Measurements from ENCODE around the gene BRS3. TPM values are rescaled to one million over a fixed set of nuclear protein-coding genes. Genes with fewer than 3 reads are reported as not detected.

The BRS3 gene
- total RNA-seq, 2 experiments from 2014 or later: not detected

- CTCF ChIA-PET: interaction anchor here (0.6 kb wide), 1 partner anchor 396 kb away, joined by 7 read pairs; no protein-coding TSS in a partner anchor
- H3K4me3 Mint-ChIP-seq: no peak overlapping the region
These were observed 31.3 kb downstream of the BRS3 start for GRCh38 chrX:136519069-136519468.

GRCh38 chrX:136523770-136524169 lies 36.0 kb downstream of the BRS3 start:
- no peak overlapping the region for H3K27ac Mint-ChIP-seq
- POLR2A ChIA-PET: interaction anchor here (0.6 kb wide), 1 partner anchor 54 kb away, joined by 3 read pairs; no protein-coding TSS in a partner anchor
- CTCF ChIA-PET: no interaction called here

More at GRCh38 chrX:136519069-136519468, 31.3 kb downstream of the BRS3 start:
- POLR2A ChIA-PET: no interaction called here
- Mint-ChIP-seq H3K27ac (no peak overlapping the region), H3K4me1 (peaks cover 8% of the 10 kb centered on the region), H3K27me3 (no peaks in the 10 kb centered on the region), H3K9me3 (no peaks in the 10 kb centered on the region), H3K36me3 (ENCODE audit: low read depth) (peaks cover 6% of the 10 kb centered on the region)
- DNase-seq: no peak

GRCh38 chrX:136525738-136526606 lies 38.2 kb downstream of the BRS3 start:
- Mint-ChIP-seq H3K4me3 (no peak overlapping the region), H3K27ac (no peak overlapping the region), H3K4me1 (peaks cover 16% of the 10 kb centered on the region), H3K27me3 (no peaks in the 10 kb centered on the region), H3K9me3 (peaks cover 3% of the 10 kb centered on the region), H3K36me3 (ENCODE audit: low read depth) (peaks cover 15% of the 10 kb centered on the region)
- no peak for DNase-seq
- POLR2A ChIA-PET: no interaction called here
- CTCF ChIA-PET: interaction anchor here (0.8 to 1.6 kb wide), 3 partner anchors 8 to 44 kb away, joined by 3 to 4 read pairs (median 4); no protein-coding TSS in a partner anchor

More at GRCh38 chrX:136523770-136524169, 36.0 kb downstream of the BRS3 start:
- peaks cover 3% of the 10 kb centered on the region for H3K9me3 Mint-ChIP-seq
- H3K4me1 Mint-ChIP-seq: peaks cover 8% of the 10 kb centered on the region
- H3K27me3 Mint-ChIP-seq: no peaks in the 10 kb centered on the region
- no peak overlapping the region for H3K4me3 Mint-ChIP-seq
- peaks cover 15% of the 10 kb centered on the region for H3K36me3 Mint-ChIP-seq (ENCODE audit: low read depth)
- DNase-seq: no peak

GRCh38 chrX:136528645-136529315 lies 41.0 kb downstream of the BRS3 start:
- Mint-ChIP-seq H3K9me3 (peaks cover 3% of the 10 kb centered on the region), H3K27ac (no peak overlapping the region), H3K4me1 (peaks cover 8% of the 10 kb centered on the region), H3K27me3 (no peaks in the 10 kb centered on the region), H3K4me3 (no peak overlapping the region), H3K36me3 (ENCODE audit: low read depth) (peaks cover 9% of the 10 kb centered on the region)
- ChIA-PET POLR2A (no interaction called here), CTCF (no interaction called here)
- DNase-seq: no peak

GRCh38 chrX:136529795-136530194 lies 42.0 kb downstream of the BRS3 start:
- Mint-ChIP-seq H3K27ac (no peak overlapping the region), H3K36me3 (ENCODE audit: low read depth) (peaks cover 5% of the 10 kb centered on the region)
- CTCF ChIA-PET: no interaction called here

GRCh38 chrX:136531951-136532350 lies 44.2 kb downstream of the BRS3 start, which contains the start of gene VGLL1:
TSS of gene VGLL1 (plus strand) at chrX:136532215. CDS start at chrX:136536021, 3,806 bp downstream.
- ChIA-PET CTCF (interaction anchor here (0.6 kb wide), 3 partner anchors 35 to 947 kb away, joined by 3 to 4 read pairs (median 3); no protein-coding TSS in a partner anchor), POLR2A (interaction anchor here (0.6 kb wide), 1 partner anchor 27 kb away, joined by 3 read pairs; no protein-coding TSS in a partner anchor)
- Mint-ChIP-seq H3K27me3 (peaks cover 7% of the 10 kb centered on the region), H3K4me1 (peaks cover 8% of the 10 kb centered on the region), H3K9me3 (no peaks in the 10 kb centered on the region), H3K36me3 (ENCODE audit: low read depth) (peaks cover 5% of the 10 kb centered on the region), H3K27ac (no peak within 1 kb of the TSS), H3K4me3 (no peak within 1 kb of the TSS)
- DNase-seq: no peak

More at GRCh38 chrX:136529795-136530194, 42.0 kb downstream of the BRS3 start:
- Mint-ChIP-seq H3K4me3 (no peak overlapping the region), H3K4me1 (peaks cover 8% of the 10 kb centered on the region), H3K27me3 (no peaks in the 10 kb centered on the region), H3K9me3 (peaks cover 2% of the 10 kb centered on the region)
- POLR2A ChIA-PET: no interaction called here
- no peak for DNase-seq

GRCh38 chrX:136534131-136534530 lies 46.4 kb downstream of the BRS3 start:
- no peak overlapping the region for H3K27ac Mint-ChIP-seq
- no peaks in the 10 kb centered on the region for H3K9me3 Mint-ChIP-seq
- H3K4me1 Mint-ChIP-seq: peaks cover 6% of the 10 kb centered on the region
- H3K4me3 Mint-ChIP-seq: no peak overlapping the region
- H3K27me3 Mint-ChIP-seq: peaks cover 7% of the 10 kb centered on the region
- POLR2A ChIA-PET: no interaction called here
- H3K36me3 Mint-ChIP-seq (ENCODE audit: low read depth): no peaks in the 10 kb centered on the region
- DNase-seq: no peak
- CTCF ChIA-PET: interaction anchor here (0.7 kb wide), 1 partner anchor 14 kb away, joined by 3 read pairs; no protein-coding TSS in a partner anchor

GRCh38 chrX:136538811-136539210 lies 51.1 kb downstream of the BRS3 start:
- H3K27ac Mint-ChIP-seq: no peak overlapping the region
- no peak overlapping the region for H3K4me3 Mint-ChIP-seq
- peaks cover 12% of the 10 kb centered on the region for H3K4me1 Mint-ChIP-seq
- no peaks in the 10 kb centered on the region for H3K36me3 Mint-ChIP-seq (ENCODE audit: low read depth)
- CTCF ChIA-PET: no interaction called here
- H3K9me3 Mint-ChIP-seq: no peaks in the 10 kb centered on the region
- no peak for DNase-seq
- POLR2A ChIA-PET: no interaction called here
- H3K27me3 Mint-ChIP-seq: peaks cover 7% of the 10 kb centered on the region

- Mint-ChIP-seq H3K27ac (no peak overlapping the region), H3K27me3 (peaks cover 6% of the 10 kb centered on the region), H3K4me3 (no peak overlapping the region), H3K9me3 (no peaks in the 10 kb centered on the region), H3K4me1 (peaks cover 23% of the 10 kb centered on the region), H3K36me3 (ENCODE audit: low read depth) (no peaks in the 10 kb centered on the region)
- ChIA-PET POLR2A (no interaction called here), CTCF (no interaction called here)
- DNase-seq: no peak
These were observed 52.5 kb downstream of the BRS3 start for GRCh38 chrX:136540226-136540625.

GRCh38 chrX:136541294-136541693 lies 53.5 kb downstream of the BRS3 start:
- ChIA-PET POLR2A (no interaction called here), CTCF (no interaction called here)
- peaks cover 4% of the 10 kb centered on the region for H3K27me3 Mint-ChIP-seq
- no peaks in the 10 kb centered on the region for H3K36me3 Mint-ChIP-seq (ENCODE audit: low read depth)
- no peaks in the 10 kb centered on the region for H3K9me3 Mint-ChIP-seq
- H3K27ac Mint-ChIP-seq: no peak overlapping the region
- no peak for DNase-seq
- no peak overlapping the region for H3K4me3 Mint-ChIP-seq
- H3K4me1 Mint-ChIP-seq: peaks cover 34% of the 10 kb centered on the region

GRCh38 chrX:136542281-136542680 lies 54.5 kb downstream of the BRS3 start:
- Mint-ChIP-seq H3K4me1 (peaks cover 44% of the 10 kb centered on the region), H3K9me3 (no peaks in the 10 kb centered on the region), H3K27me3 (no peaks in the 10 kb centered on the region), H3K4me3 (no peak overlapping the region), H3K27ac (no peak overlapping the region), H3K36me3 (ENCODE audit: low read depth) (no peaks in the 10 kb centered on the region)
- DNase-seq: no peak
- ChIA-PET POLR2A (no interaction called here), CTCF (interaction anchor here (1.2 kb wide), 1 partner anchor 35 kb away, joined by 3 read pairs; no protein-coding TSS in a partner anchor)

All from activated CD4-positive, alpha-beta T cell treated with anti-CD3 and anti-CD28 coated beads, Interleukin-2, amount 10 ng/mL, durations not matched to agents 7 days and 5 days (primary cell).